K562 (cell line): ENCODE data around the gene PRKCG. TPM values are rescaled to one million over a fixed set of nuclear protein-coding genes. Genes with fewer than 3 reads are reported as not detected.
A peak's percentile ranks its signal among the peaks of the same experiment; 100 is the strongest.

ENCODE experiments used
- AFF1 ChIP-seq, 2 experiments: fragments of 450-650 bp; IDR thresholded peaks; 2 replicates each; pipeline ENCODE4 v1.6.1; 2018; ENCODE audit warnings: mild to moderate bottlenecking in 2 of 2, low read depth in 1 of 2; ENCODE audit not compliant: partially characterized antibody in 2 of 2
- DNMT1 ChIP-seq: fragments of 450-650 bp; IDR thresholded peaks from 2 replicates; pipeline ENCODE4 v1.6.1; 2016; ENCODE audit warnings: antibody characterized with exemption, mild to moderate bottlenecking
- MLX ChIP-seq, 2 experiments: fragments of 450-650 bp in 1 of 2; sonication (generic) in 1 of 2; formaldehyde crosslinking; conservative IDR thresholded peaks; 2 replicates each; pipeline versions ENCODE4 v1.4.0 to v1.8.1; 2020 to 2022; ENCODE audit warnings: mild to moderate bottlenecking in 1 of 2, missing genetic modification reagents in 1 of 2
- PYGO2 ChIP-seq: fragments of 450-650 bp; IDR thresholded peaks from 2 replicates; pipeline ENCODE4 v1.6.1; 2016; ENCODE audit warnings: mild to moderate bottlenecking, missing genetic modification characterization, moderate library complexity, missing compliant biosample characterization
- SAP30 ChIP-seq: fragments of 200-600 bp; sonication (generic); IDR thresholded peaks from 2 replicates; pipeline ENCODE4 v1.6.1; 2012; ENCODE audit warnings: borderline replicate concordance, low read depth, mild to moderate bottlenecking, moderate library complexity, low read length, control low read depth, inconsistent platforms; ENCODE audit not compliant: insufficient read depth, poor library complexity, severe bottlenecking
- SIN3B ChIP-seq: fragments of 450-650 bp; IDR thresholded peaks from 2 replicates; pipeline ENCODE4 v1.6.1; 2017; ENCODE audit warnings: low read depth, mild to moderate bottlenecking, moderate library complexity
- TGIF2 ChIP-seq: sonication (generic); formaldehyde crosslinking; IDR thresholded peaks from 2 replicates; pipeline ENCODE4 v1.8.1; 2022; ENCODE audit warnings: mild to moderate bottlenecking, missing genetic modification reagents, moderate library complexity
- THRA ChIP-seq: fragments of 450-650 bp; IDR thresholded peaks from 2 replicates; pipeline ENCODE4 v1.6.1; 2017; ENCODE audit warnings: mild to moderate bottlenecking, moderate library complexity
- ZMIZ1 ChIP-seq, 2 experiments: fragments of 150-350 bp in 1 of 2; IDR thresholded peaks; 2 replicates each; pipeline ENCODE4 v1.6.1; 2012 to 2016; ENCODE audit warnings: low read depth in 2 of 2, low read length in 2 of 2, mild to moderate bottlenecking in 1 of 2, moderate library complexity in 1 of 2
- ZNF23 ChIP-seq: fragments of 250-450 bp; sonication (Bioruptor Pico); IDR thresholded peaks from 2 replicates; pipeline ENCODE4 v1.4.0; 2020; ENCODE audit warnings: mild to moderate bottlenecking
- ZNF280B ChIP-seq: fragments of 250-450 bp; sonication (Bioruptor Pico); IDR thresholded peaks from 2 replicates; pipeline ENCODE4 v1.5.1; 2021; ENCODE audit warnings: mild to moderate bottlenecking
- polyA plus RNA-seq, 8 experiments: library from polyadenylated mRNA; depleted of rRNA in 4 of 8; stranded (reverse) in 5 of 8; unstranded in 3 of 8; fragments of >200 nt; fragmentation: Nextera tagmentation in 2 of 8; fragmentation: Illumina TruSeq in 1 of 8; extraction: Ambion mirVana in 2 of 8; extraction: Trizol in 1 of 8; gene quantifications; 2 replicates each; pipeline versions ENCODE4 v1.2.1 to v1.2.3, GENCODE V29; 2011 to 2014; ENCODE audit warnings: inconsistent platforms in 1 of 8, missing spikeins in 1 of 8
- total RNA-seq, 7 experiments: library from RNA; depleted of rRNA in 6 of 7; stranded (reverse); fragments of >200 nt in 6 of 7; fragmentation: Illumina TruSeq in 2 of 7; extraction: Trizol in 2 of 7; gene quantifications; 2 replicates each; pipeline versions ENCODE4 v1.2.1 to v1.2.3, GENCODE V29; 2011 to 2021; ENCODE audit warnings: low replicate concordance in 1 of 7

PRKCG gene
- total and polyA plus RNA-seq, 9 of the 15 experiments (the other 6 are each of a cell fraction or from before 2014, with no cell fraction given), result not detected

DNA sequence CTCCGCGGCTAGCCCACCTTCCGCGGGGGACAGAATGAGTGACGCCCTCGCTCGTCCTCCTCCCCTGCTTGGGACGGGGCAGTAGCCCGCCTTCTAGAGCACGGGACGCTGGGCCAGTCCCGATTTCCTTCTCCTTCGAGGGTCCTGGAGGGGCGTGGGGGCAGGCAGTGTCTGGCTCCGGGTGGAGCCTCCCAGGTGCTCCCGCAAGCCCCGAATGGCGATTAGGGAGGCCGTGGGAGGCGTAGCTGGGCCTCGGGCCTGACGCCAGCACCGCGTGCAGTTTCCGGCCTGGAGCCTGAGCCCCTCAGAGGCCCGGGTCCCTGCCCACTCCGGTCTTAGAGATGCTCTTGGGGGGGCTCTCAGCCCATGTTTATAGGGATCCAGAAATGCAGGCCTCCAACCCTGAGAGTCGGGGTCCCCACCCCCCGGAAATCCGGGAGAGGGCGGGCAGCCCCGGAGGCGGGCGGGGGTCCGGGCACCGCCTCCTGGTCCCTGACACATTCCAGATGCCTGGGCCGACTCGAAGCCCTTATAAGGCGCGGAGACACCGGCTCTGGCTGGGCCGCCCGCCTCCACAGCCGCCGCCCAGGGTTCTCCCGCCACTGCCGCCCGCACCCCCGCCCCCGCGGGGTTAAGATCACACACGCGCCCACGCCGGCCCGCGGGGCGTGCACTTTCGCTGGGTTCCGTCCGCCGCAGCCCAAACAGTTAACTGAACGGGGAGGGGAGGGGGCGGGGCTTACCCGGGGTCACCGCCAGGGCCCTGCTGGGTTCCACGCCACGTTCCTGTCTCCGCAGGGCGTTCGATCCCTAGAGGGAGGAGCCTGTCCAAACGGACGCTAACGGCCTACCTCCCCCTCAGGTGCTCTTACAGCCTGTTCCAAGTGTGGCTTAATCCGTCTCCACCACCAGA lies 12.8 kb upstream of the PRKCG start (continued):
- TF ChIP-seq PYGO2 (tag) (no peak), ZNF280B (CRISPR knock-in tag) (no peak), SAP30 (peak; percentile 50), AFF1 (IDR thresholded peaks at IDR 0.05; ENCODE audit: low read depth in 1 of 2, partially characterized antibody in 2 of 2) (no peak), SIN3B (no peak; the same call in 1 of the 2 replicates), ZMIZ1 (IDR thresholded peaks at IDR 0.05; ENCODE audit: low read depth in 2 of 2, low read length in 2 of 2) (no peak; a peak in 1 of 4 replicates), THRA (no peak), ZNF23 (CRISPR knock-in tag) (no peak), TGIF2 (CRISPR knock-in tag) (peak; percentile 63; the same call in 1 of the 2 replicates), MLX (CRISPR knock-in tag; conservative IDR thresholded peaks at IDR 0.05) (no peak), DNMT1 (no peak)
